ENCODE results near the gene SOBP.

SOBP gene

DNA sequence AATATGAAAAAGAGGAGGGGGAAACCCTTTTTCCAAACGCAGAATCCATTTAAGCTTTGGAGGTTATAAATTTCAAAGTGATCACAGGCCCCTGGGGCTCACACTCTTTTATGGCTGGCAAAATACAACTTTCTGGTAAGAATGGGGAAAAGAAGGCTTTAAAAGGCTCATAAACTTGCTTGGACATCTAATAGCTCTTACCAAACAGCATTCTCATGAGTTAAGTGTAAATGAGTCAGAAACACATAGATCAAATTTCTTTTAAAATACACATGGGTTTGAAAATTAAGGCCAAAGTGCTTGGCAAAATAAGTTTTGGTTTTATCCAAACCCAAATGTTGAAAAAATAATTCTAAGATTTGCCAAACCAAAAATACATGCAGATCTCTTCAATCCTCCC lies 154.6 kb downstream of the SOBP start:
- no peak for ATAC-seq
- no peak for TF ChIP-seq ZC3H10 (CRISPR knock-in tag; IDR thresholded peaks at IDR 0.05)
- no peak for TF ChIP-seq GLIS3 (CRISPR knock-in tag; IDR thresholded peaks at IDR 0.05)
- no peak for TF ChIP-seq ISL1 (CRISPR knock-in tag; IDR thresholded peaks at IDR 0.05)
- TF ChIP-seq, protein P1, sequence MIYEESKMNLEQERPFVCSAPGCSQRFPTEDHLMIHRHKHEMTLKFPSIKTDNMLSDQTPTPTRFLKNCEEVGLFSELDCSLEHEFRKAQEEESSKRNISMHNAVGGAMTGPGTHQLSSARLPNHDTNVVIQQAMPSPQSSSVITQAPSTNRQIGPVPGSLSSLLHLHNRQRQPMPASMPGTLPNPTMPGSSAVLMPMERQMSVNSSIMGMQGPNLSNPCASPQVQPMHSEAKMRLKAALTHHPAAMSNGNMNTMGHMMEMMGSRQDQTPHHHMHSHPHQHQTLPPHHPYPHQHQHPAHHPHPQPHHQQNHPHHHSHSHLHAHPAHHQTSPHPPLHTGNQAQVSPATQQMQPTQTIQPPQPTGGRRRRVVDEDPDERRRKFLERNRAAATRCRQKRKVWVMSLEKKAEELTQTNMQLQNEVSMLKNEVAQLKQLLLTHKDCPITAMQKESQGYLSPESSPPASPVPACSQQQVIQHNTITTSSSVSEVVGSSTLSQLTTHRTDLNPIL (CRISPR knock-in tag; IDR thresholded peaks at IDR 0.05; ENCODE audit: low read depth): no peak
- TF ChIP-seq CSDC2 (CRISPR knock-in tag; IDR thresholded peaks at IDR 0.05): no peak
- TF ChIP-seq, protein P2, sequence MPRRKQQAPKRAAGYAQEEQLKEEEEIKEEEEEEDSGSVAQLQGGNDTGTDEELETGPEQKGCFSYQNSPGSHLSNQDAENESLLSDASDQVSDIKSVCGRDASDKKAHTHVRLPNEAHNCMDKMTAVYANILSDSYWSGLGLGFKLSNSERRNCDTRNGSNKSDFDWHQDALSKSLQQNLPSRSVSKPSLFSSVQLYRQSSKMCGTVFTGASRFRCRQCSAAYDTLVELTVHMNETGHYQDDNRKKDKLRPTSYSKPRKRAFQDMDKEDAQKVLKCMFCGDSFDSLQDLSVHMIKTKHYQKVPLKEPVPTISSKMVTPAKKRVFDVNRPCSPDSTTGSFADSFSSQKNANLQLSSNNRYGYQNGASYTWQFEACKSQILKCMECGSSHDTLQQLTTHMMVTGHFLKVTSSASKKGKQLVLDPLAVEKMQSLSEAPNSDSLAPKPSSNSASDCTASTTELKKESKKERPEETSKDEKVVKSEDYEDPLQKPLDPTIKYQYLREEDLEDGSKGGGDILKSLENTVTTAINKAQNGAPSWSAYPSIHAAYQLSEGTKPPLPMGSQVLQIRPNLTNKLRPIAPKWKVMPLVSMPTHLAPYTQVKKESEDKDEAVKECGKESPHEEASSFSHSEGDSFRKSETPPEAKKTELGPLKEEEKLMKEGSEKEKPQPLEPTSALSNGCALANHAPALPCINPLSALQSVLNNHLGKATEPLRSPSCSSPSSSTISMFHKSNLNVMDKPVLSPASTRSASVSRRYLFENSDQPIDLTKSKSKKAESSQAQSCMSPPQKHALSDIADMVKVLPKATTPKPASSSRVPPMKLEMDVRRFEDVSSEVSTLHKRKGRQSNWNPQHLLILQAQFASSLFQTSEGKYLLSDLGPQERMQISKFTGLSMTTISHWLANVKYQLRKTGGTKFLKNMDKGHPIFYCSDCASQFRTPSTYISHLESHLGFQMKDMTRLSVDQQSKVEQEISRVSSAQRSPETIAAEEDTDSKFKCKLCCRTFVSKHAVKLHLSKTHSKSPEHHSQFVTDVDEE (CRISPR knock-in tag; IDR thresholded peaks at IDR 0.05): no peak

DNA sequence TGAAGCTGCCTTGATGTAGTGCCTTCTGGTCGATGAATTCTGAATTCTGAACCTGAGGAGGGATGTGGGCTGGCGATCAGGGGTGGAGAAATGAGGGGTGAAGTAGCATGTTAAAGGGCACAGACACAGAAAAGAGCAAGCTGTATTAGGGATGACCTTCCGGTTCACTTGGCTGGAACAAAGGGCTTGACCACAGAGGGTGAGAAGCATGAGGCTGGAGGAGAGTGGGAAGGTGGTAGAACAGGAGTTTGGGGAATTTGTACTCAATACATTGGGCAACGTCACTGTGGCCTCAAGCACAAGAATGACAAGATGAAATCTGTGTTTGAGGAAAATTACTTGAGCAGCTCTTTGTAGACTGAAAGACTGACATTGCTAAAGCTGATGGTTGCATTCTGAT lies 155.8 kb downstream of the SOBP start:
- ATAC-seq: no peak

DNA sequence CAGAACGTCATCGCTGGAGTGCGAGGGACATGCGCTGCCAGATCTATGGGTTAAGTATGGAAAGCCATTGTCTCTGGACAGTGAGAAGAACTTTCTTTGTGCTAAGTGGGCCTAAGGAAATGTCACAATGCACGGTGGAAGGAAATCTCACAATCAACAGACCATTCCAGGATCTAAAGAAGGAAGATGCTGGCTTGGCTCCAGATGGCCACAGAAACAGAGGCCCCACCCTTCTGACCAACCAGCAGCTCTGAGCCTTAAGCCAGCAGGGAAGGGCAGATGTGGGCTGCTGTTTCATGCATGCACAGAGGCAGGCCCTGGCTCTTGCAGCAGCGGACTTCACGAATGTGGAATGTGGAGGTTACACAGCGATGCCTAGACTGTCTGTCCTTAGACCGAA lies 156.3 kb downstream of the SOBP start:
- no peak for ATAC-seq
- TF ChIP-seq, protein P3, sequence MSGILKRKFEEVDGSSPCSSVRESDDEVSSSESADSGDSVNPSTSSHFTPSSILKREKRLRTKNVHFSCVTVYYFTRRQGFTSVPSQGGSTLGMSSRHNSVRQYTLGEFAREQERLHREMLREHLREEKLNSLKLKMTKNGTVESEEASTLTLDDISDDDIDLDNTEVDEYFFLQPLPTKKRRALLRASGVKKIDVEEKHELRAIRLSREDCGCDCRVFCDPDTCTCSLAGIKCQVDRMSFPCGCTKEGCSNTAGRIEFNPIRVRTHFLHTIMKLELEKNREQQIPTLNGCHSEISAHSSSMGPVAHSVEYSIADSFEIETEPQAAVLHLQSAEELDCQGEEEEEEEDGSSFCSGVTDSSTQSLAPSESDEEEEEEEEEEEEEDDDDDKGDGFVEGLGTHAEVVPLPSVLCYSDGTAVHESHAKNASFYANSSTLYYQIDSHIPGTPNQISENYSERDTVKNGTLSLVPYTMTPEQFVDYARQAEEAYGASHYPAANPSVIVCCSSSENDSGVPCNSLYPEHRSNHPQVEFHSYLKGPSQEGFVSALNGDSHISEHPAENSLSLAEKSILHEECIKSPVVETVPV (CRISPR knock-in tag; IDR thresholded peaks at IDR 0.05): no peak
- TF ChIP-seq ZNF8 (CRISPR knock-in tag; IDR thresholded peaks at IDR 0.05) (no peak), ZFP3 (CRISPR knock-in tag; IDR thresholded peaks at IDR 0.05) (no peak), ZNF565 (CRISPR knock-in tag; conservative IDR thresholded peaks at IDR 0.05; ENCODE audit: low read depth) (no peak), SNAI2 (CRISPR knock-in tag; IDR thresholded peaks at IDR 0.05) (no peak), ISL1 (CRISPR knock-in tag; IDR thresholded peaks at IDR 0.05) (no peak), ESRRG (CRISPR knock-in tag; IDR thresholded peaks at IDR 0.05) (no peak), CSDC2 (CRISPR knock-in tag; IDR thresholded peaks at IDR 0.05) (no peak), ZC3H10 (CRISPR knock-in tag; IDR thresholded peaks at IDR 0.05) (no peak), ZFP30 (CRISPR knock-in tag; IDR thresholded peaks at IDR 0.05) (no peak), ARNTL (CRISPR knock-in tag; IDR thresholded peaks at IDR 0.05; ENCODE audit: borderline replicate concordance, low read depth) (no peak), BACH2 (CRISPR knock-in tag; IDR thresholded peaks at IDR 0.05; ENCODE audit: borderline replicate concordance) (no peak)
- TF ChIP-seq, protein P2 (CRISPR knock-in tag; IDR thresholded peaks at IDR 0.05): no peak

More for the DNA sequence above, 155.8 kb downstream of the SOBP start:
- TF ChIP-seq GLIS3 (CRISPR knock-in tag; IDR thresholded peaks at IDR 0.05): no peak
- no peak for TF ChIP-seq CSDC2 (CRISPR knock-in tag; IDR thresholded peaks at IDR 0.05)
- no peak for TF ChIP-seq ZFP30 (CRISPR knock-in tag; IDR thresholded peaks at IDR 0.05)
- TF ChIP-seq ZNF8 (CRISPR knock-in tag; IDR thresholded peaks at IDR 0.05): no peak

DNA sequence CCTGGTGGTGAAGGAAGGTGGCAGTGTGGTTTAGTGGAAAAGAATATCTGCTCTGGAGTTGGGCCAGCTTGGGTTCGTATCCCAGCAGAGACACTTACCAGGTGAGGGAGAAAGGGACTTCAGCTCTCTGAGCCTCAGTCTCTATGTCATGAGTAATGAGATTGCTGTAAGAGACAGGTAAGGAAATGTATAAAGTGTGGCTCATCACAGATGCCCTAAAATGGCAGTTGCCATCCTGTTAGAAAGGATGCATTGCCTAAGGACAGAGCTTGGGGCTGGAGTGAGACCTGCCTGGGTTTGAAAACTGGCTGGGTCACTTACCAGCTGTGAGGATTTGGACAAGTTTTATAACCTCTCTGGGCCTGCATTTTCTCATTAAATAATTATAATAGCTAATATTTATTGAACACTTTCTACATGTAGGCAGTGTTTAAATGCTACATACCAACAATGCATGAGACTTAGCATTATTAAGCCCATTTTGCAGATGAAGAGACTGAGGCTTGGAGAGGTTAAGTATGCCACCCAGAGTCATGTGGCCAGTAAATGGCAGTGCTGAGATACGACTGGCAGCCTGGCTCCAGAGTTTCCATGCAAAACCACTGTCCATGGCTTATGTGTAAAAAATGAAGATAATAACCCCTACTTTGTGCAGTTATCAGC lies 157.0 kb downstream of the SOBP start:
- no peak for TF ChIP-seq TCF4 (CRISPR knock-in tag; IDR thresholded peaks at IDR 0.05; ENCODE audit: borderline replicate concordance)
- no peak for TF ChIP-seq ZNF8 (CRISPR knock-in tag; IDR thresholded peaks at IDR 0.05)
- no peak for TF ChIP-seq BACH2 (CRISPR knock-in tag; IDR thresholded peaks at IDR 0.05; ENCODE audit: borderline replicate concordance)
- no peak for TF ChIP-seq PPARA (CRISPR knock-in tag; IDR thresholded peaks at IDR 0.05; ENCODE audit: borderline replicate concordance)
- TF ChIP-seq ESRRG (CRISPR knock-in tag; IDR thresholded peaks at IDR 0.05): no peak
- TF ChIP-seq, protein P3 (CRISPR knock-in tag; IDR thresholded peaks at IDR 0.05): no peak
- no peak for TF ChIP-seq ISL1 (CRISPR knock-in tag; IDR thresholded peaks at IDR 0.05)
- no peak for TF ChIP-seq ZFP30 (CRISPR knock-in tag; IDR thresholded peaks at IDR 0.05)
- TF ChIP-seq RARB (CRISPR knock-in tag; IDR thresholded peaks at IDR 0.05): no peak
- TF ChIP-seq SNAI2 (CRISPR knock-in tag; IDR thresholded peaks at IDR 0.05): no peak
- TF ChIP-seq, protein P4, sequence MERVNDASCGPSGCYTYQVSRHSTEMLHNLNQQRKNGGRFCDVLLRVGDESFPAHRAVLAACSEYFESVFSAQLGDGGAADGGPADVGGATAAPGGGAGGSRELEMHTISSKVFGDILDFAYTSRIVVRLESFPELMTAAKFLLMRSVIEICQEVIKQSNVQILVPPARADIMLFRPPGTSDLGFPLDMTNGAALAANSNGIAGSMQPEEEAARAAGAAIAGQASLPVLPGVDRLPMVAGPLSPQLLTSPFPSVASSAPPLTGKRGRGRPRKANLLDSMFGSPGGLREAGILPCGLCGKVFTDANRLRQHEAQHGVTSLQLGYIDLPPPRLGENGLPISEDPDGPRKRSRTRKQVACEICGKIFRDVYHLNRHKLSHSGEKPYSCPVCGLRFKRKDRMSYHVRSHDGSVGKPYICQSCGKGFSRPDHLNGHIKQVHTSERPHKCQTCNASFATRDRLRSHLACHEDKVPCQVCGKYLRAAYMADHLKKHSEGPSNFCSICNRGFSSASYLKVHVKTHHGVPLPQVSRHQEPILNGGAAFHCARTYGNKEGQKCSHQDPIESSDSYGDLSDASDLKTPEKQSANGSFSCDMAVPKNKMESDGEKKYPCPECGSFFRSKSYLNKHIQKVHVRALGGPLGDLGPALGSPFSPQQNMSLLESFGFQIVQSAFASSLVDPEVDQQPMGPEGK (CRISPR knock-in tag; IDR thresholded peaks at IDR 0.05; ENCODE audit: borderline replicate concordance): no peak
- TF ChIP-seq OSR1 (CRISPR knock-in tag; IDR thresholded peaks at IDR 0.05): no peak
- ATAC-seq: no peak

Data from SK-N-SH treated with all-trans-retinoic acid at 6 μM for 48 hours (cell line).